Thyroid gland (tissue), 4 donors: ENCODE measurements around the gene DENND1B. TPM values are rescaled to one million over a fixed set of nuclear protein-coding genes. Genes with fewer than 3 reads are reported as not detected.

Experiments
- DNase-seq, 2 donors: peaks; one replicate each; pipeline ENCODE4 v3.0.0-alpha.2; 2019
- H3K27ac ChIP-seq, 3 donors: fragments of 200-600 bp; sonication (generic); 1 replicate in 2 of 3; 2 replicates in 1 of 3; pipeline ENCODE4 v1.5.1; 2016 to 2019; ENCODE audit warnings: mild to moderate bottlenecking in 1 of 3, moderate library complexity in 1 of 3
- H3K27me3 ChIP-seq: fragments of 200-600 bp; sonication (generic); one replicate; pipeline ENCODE4 v1.5.1; 2019
- H3K36me3 ChIP-seq, 2 donors: fragments of 200-600 bp; sonication (generic); one replicate each; pipeline ENCODE4 v1.5.1; 2016 to 2019
- H3K4me1 ChIP-seq, 2 donors: fragments of 200-600 bp; sonication (generic); one replicate each; pipeline ENCODE4 v1.5.1; 2017 to 2019
- H3K4me3 ChIP-seq, 3 donors: fragments of 200-600 bp; sonication (generic); replicated peaks in 1 of 3; 1 replicate in 2 of 3; 2 replicates in 1 of 3; pipeline ENCODE4 v1.5.1; 2016; ENCODE audit warnings: mild to moderate bottlenecking in 1 of 3
- H3K9me3 ChIP-seq: fragments of 200-600 bp; sonication (generic); one replicate; pipeline ENCODE4 v1.5.1; 2017
- POLR2A ChIP-seq, 2 donors: fragments of 450-650 bp; IDR thresholded peaks; one replicate each; pipeline ENCODE4 v1.6.1; 2017; ENCODE audit warnings: antibody characterized with exemption in 2 of 2, mild to moderate bottlenecking in 2 of 2, moderate library complexity in 1 of 2
- WGBS, 2 donors: methylation state at CpG; one replicate each; pipeline ENCODE4 v1.1.5; 2017; 5-methylcytosine and 5-hydroxymethylcytosine counted together
- intact Hi-C: fragments of 100-400 bp; cut with DNase I; formaldehyde crosslinking; loops from one replicate; pipeline ENCODE4 v1.15.1; 2023
- total RNA-seq, 4 donors: library from RNA; depleted of rRNA; stranded (reverse); fragments of >200 nt; gene quantifications; one replicate each; pipeline ENCODE4 v1.2.3, GENCODE V29; 2016
- TF ChIP-seq, protein P1 (sequence below), 6 experiments: fragments of 200-600 bp in 3 of 6; fragments of 450-650 bp in 3 of 6; sonication (generic) in 3 of 6; IDR thresholded peaks; one replicate each; pipeline ENCODE4 v1.5.1; 2016 to 2019; ENCODE audit warnings: antibody characterized with exemption in 6 of 6, mild to moderate bottlenecking in 2 of 6, inconsistent platforms in 1 of 6, moderate library complexity in 1 of 6

DENND1B gene
- total RNA-seq, 4 donors from 2014 or later, result 17.5 to 32.3 (median 27.8) TPM

DNA sequence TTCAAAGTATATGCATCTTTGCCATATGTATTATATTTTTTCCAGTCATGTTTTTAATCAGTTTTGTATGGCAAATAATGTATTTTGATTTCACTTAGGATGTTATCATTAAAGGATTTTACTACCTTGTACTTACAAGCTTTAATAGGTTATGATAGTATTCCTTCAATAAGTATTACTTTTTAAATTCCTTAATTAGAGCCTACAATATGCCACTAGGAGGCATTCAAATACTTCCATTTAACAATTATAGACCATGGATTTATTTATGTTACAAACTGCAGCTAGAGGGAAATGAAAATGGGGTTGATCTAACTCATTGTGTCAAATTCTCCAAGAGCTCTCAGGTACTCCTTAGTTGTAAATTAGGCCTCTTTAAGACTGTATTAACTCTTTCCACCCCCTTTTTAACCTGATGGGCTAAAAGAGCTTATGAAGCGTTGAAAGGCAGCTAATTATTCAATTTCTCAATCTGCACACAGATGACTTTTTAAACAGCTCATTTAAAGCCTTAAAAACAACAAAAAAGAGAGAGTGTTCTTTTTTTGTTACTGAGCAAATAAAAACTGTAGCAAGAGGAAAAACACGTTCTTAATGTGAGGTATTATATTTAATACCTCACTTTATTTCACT lies 156.2 kb downstream of the DENND1B start:
- intact Hi-C loops, result loop anchor here (10.0 kb wide), 1 partner anchor 256 kb away; no protein-coding TSS in a partner anchor
- H3K9me3 ChIP-seq, result no peaks in the 10 kb centered on the region

GRCh38 chr1:197618061-197618460 lies 157.2 kb downstream of the DENND1B start:
- no peak for TF ChIP-seq POLR2A (IDR thresholded peaks at IDR 0.05)
- TF ChIP-seq, protein P1, sequence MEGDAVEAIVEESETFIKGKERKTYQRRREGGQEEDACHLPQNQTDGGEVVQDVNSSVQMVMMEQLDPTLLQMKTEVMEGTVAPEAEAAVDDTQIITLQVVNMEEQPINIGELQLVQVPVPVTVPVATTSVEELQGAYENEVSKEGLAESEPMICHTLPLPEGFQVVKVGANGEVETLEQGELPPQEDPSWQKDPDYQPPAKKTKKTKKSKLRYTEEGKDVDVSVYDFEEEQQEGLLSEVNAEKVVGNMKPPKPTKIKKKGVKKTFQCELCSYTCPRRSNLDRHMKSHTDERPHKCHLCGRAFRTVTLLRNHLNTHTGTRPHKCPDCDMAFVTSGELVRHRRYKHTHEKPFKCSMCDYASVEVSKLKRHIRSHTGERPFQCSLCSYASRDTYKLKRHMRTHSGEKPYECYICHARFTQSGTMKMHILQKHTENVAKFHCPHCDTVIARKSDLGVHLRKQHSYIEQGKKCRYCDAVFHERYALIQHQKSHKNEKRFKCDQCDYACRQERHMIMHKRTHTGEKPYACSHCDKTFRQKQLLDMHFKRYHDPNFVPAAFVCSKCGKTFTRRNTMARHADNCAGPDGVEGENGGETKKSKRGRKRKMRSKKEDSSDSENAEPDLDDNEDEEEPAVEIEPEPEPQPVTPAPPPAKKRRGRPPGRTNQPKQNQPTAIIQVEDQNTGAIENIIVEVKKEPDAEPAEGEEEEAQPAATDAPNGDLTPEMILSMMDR (IDR thresholded peaks at IDR 0.05), result no peak
- Histone ChIP-seq H3K9me3 (no peaks in the 10 kb centered on the region), H3K4me3 (no peak overlapping the region), H3K27ac (no peak overlapping the region), H3K4me1 (no peaks in the 10 kb centered on the region), H3K27me3 (no peaks in the 10 kb centered on the region), H3K36me3 (no peaks in the 10 kb centered on the region)
- no peak for DNase-seq
- intact Hi-C loops, result loop anchor here (10.0 kb wide), 1 partner anchor 257 kb away; no protein-coding TSS in a partner anchor
- WGBS, 2 donors, result 69 to 73% methylated on average over 3 of the region's 3 CpGs

More for the DNA sequence above, 156.2 kb downstream of the DENND1B start:
- Histone ChIP-seq H3K36me3 (no peaks in the 10 kb centered on the region), H3K27me3 (no peaks in the 10 kb centered on the region), H3K27ac (no peak overlapping the region), H3K4me1 (no peaks in the 10 kb centered on the region), H3K4me3 (no peak overlapping the region)
- WGBS, 2 donors, result 39 to 41% methylated on average over 2 of the region's 2 CpGs
- no peak for DNase-seq
- TF ChIP-seq, protein P1 (IDR thresholded peaks at IDR 0.05), result peak in 3 of 6 experiments; percentile 37 to 46 (median 42)
- TF ChIP-seq POLR2A (IDR thresholded peaks at IDR 0.05), result no peak

- TF ChIP-seq, protein P1 (IDR thresholded peaks at IDR 0.05), result no peak
- TF ChIP-seq POLR2A (IDR thresholded peaks at IDR 0.05), result no peak
- DNase-seq, result no peak
- H3K27ac ChIP-seq, result no peak overlapping the region
- H3K9me3 ChIP-seq, result no peaks in the 10 kb centered on the region
- H3K4me3 ChIP-seq, result no peak overlapping the region
- no peaks in the 10 kb centered on the region for H3K27me3 ChIP-seq
- WGBS, 2 donors, result 87 to 93% methylated on average over 2 of the region's 2 CpGs
- intact Hi-C loops, result loop anchor here (10.0 kb wide), 1 partner anchor 259 kb away; no protein-coding TSS in a partner anchor
- H3K4me1 ChIP-seq, result no peaks in the 10 kb centered on the region
- no peaks in the 10 kb centered on the region for H3K36me3 ChIP-seq
These were observed 159.6 kb downstream of the DENND1B start for GRCh38 chr1:197615693-197616011.

- no peak overlapping the region for H3K27ac ChIP-seq
- DNase-seq, result peak; percentile 17 to 18
- H3K4me3 ChIP-seq, result no peak overlapping the region
- H3K9me3 ChIP-seq, result no peaks in the 10 kb centered on the region
- WGBS, 2 donors, result 44 to 51% methylated on average over 3 of the region's 3 CpGs
- TF ChIP-seq, protein P1 (IDR thresholded peaks at IDR 0.05), result peak in 5 of 6 experiments; percentile 20 to 63 (median 49)
- no peak for TF ChIP-seq POLR2A (IDR thresholded peaks at IDR 0.05)
- no peaks in the 10 kb centered on the region for H3K4me1 ChIP-seq
- H3K27me3 ChIP-seq, result no peaks in the 10 kb centered on the region
- intact Hi-C loops, result loop anchor here (10.0 kb wide), 1 partner anchor 260 kb away; no protein-coding TSS in a partner anchor
- H3K36me3 ChIP-seq, result no peaks in the 10 kb centered on the region
These were observed 160.2 kb downstream of the DENND1B start for GRCh38 chr1:197614916-197615692.
